Fibroblast of lung (primary cell): ENCODE data around the gene EML1. TPM values are rescaled to one million over a fixed set of nuclear protein-coding genes. Genes with fewer than 3 reads are reported as not detected.

ENCODE experiments used
- DNase-seq, 2 donors: peaks; one replicate each; pipeline versions ENCODE4 v3.0.0 to v3.0.0-alpha.2; 2010; ENCODE audit warnings: low read depth in 2 of 2
- H2AFZ ChIP-seq: 2 replicates; pipeline ENCODE4 v1.5.1; 2012; ENCODE audit warnings: low read length, control low read depth, inconsistent platforms
- H3K27ac ChIP-seq: 2 replicates; pipeline ENCODE4 v1.5.1; 2011; ENCODE audit warnings: low read length, control low read depth; ENCODE audit not compliant: insufficient read depth
- H3K27me3 ChIP-seq: 2 replicates; pipeline ENCODE4 v1.5.1; 2011; ENCODE audit warnings: mild to moderate bottlenecking, low read length; ENCODE audit not compliant: control insufficient read depth, insufficient read depth
- H3K36me3 ChIP-seq: 2 replicates; pipeline ENCODE4 v1.5.1; 2011; ENCODE audit warnings: low read length; ENCODE audit not compliant: control insufficient read depth, insufficient read depth
- H3K4me1 ChIP-seq: 2 replicates; pipeline ENCODE4 v1.5.1; 2011; ENCODE audit warnings: low read length; ENCODE audit not compliant: control insufficient read depth, insufficient read depth; ENCODE audit errors: extremely low read depth
- H3K4me2 ChIP-seq: 2 replicates; pipeline ENCODE4 v1.5.1; 2011; ENCODE audit warnings: low read length, control low read depth; ENCODE audit not compliant: insufficient read depth; ENCODE audit errors: extremely low read depth
- H3K4me3 ChIP-seq, 4 experiments: fragments of 200-600 bp in 1 of 4; sonication (generic) in 1 of 4; replicated peaks in 1 of 4; 2 replicates each; pipeline ENCODE4 v1.5.1; 2011 to 2016; ENCODE audit warnings: low read length in 4 of 4, low read depth in 3 of 4, mild to moderate bottlenecking in 3 of 4, control low read depth in 2 of 4, inconsistent platforms in 1 of 4, mixed read lengths in 1 of 4; ENCODE audit not compliant: insufficient read depth in 1 of 4; ENCODE audit errors: control extremely low read depth in 1 of 4
- H3K79me2 ChIP-seq: 2 replicates; pipeline ENCODE4 v1.5.1; 2012; ENCODE audit warnings: mild to moderate bottlenecking, low read length, inconsistent platforms; ENCODE audit not compliant: control insufficient read depth, insufficient read depth
- H3K9ac ChIP-seq: 2 replicates; pipeline ENCODE4 v1.5.1; 2011; ENCODE audit warnings: mild to moderate bottlenecking, low read length, control low read depth; ENCODE audit not compliant: insufficient read depth
- H3K9me3 ChIP-seq: 2 replicates; pipeline ENCODE4 v1.5.1; 2012; ENCODE audit warnings: low read depth, low read length; ENCODE audit not compliant: control insufficient read depth, insufficient read depth
- H4K20me1 ChIP-seq: 2 replicates; pipeline ENCODE4 v1.5.1; 2011; ENCODE audit warnings: low read length; ENCODE audit not compliant: control insufficient read depth, insufficient read depth; ENCODE audit errors: extremely low read depth
- CTCF ChIP-seq, 2 donors: IDR thresholded peaks in 1 of 2; conservative IDR thresholded peaks in 1 of 2; 1 replicate in 1 of 2; 2 replicates in 1 of 2; pipeline ENCODE4 v1.5.1; 2011 to 2012; ENCODE audit warnings: low read length in 2 of 2, control low read depth in 1 of 2, inconsistent platforms in 1 of 2, low read depth in 1 of 2, mild to moderate bottlenecking in 1 of 2
- EZH2 ChIP-seq: IDR thresholded peaks from 2 replicates; pipeline ENCODE4 v1.5.1; 2012; ENCODE audit warnings: low read length, control low read depth, mild to moderate bottlenecking; ENCODE audit errors: missing control alignments
- polyA plus RNA-seq, 2 donors: library from polyadenylated mRNA; depleted of rRNA in 1 of 2; stranded (reverse) in 1 of 2; unstranded in 1 of 2; fragments of >200 nt; gene quantifications; 2 replicates each; pipeline ENCODE4 v1.2.1, GENCODE V29; 2011 to 2012; ENCODE audit warnings: missing spikeins in 1 of 2
- total RNA-seq: library from RNA; depleted of rRNA; stranded (reverse); fragments of >200 nt; gene quantifications from 2 replicates; pipeline ENCODE4 v1.2.1, GENCODE V29; 2014

The EML1 gene
- total and polyA plus RNA-seq, 2 donors (not counting 1 experiment from before 2014, with no cell fraction given): 22.4 to 74.5 TPM

GRCh38 chr14:99758121-99758821, 34.9 kb upstream of the EML1 start:
- TF ChIP-seq CTCF (conservative IDR thresholded peaks at IDR 0.05 in 1 of 2, IDR thresholded peaks at IDR 0.05 in 1 of 2; ENCODE audit: low read depth in 1 of 2, low read length in 2 of 2) (no peak), EZH2 (no peak)
- no peak overlapping the region for H2AFZ ChIP-seq

GRCh38 chr14:99758872-99759545, 34.2 kb upstream of the EML1 start:
- DNase-seq: no peak
- Histone ChIP-seq H4K20me1 (no peaks in the 10 kb centered on the region), H3K27ac (peak overlapping the region; percentile 83), H2AFZ (no peak overlapping the region), H3K27me3 (no peaks in the 10 kb centered on the region), H3K9me3 (no peaks in the 10 kb centered on the region), H3K4me1 (peaks cover 30% of the 10 kb centered on the region), H3K4me3 (no peak overlapping the region), H3K36me3 (no peaks in the 10 kb centered on the region), H3K4me2 (peak overlapping the region; percentile 16), H3K79me2 (no peaks in the 10 kb centered on the region), H3K9ac (no peak overlapping the region)
- TF ChIP-seq EZH2 (no peak), CTCF (conservative IDR thresholded peaks at IDR 0.05 in 1 of 2, IDR thresholded peaks at IDR 0.05 in 1 of 2; ENCODE audit: low read depth in 1 of 2, low read length in 2 of 2) (no peak)

More at GRCh38 chr14:99758121-99758821, 34.9 kb upstream of the EML1 start:
- H3K79me2 ChIP-seq: no peaks in the 10 kb centered on the region
- peak; percentile 93 to 97 for DNase-seq
- H3K9me3 ChIP-seq: no peaks in the 10 kb centered on the region
- H3K4me3 ChIP-seq: no peak overlapping the region
- H3K9ac ChIP-seq: no peak overlapping the region
- H3K4me2 ChIP-seq: peak overlapping the region; percentile 16
- H4K20me1 ChIP-seq: no peaks in the 10 kb centered on the region
- H3K27me3 ChIP-seq: no peaks in the 10 kb centered on the region
- no peaks in the 10 kb centered on the region for H3K36me3 ChIP-seq
- peaks cover 36% of the 10 kb centered on the region for H3K4me1 ChIP-seq
- H3K27ac ChIP-seq: peak overlapping the region; percentile 83

GRCh38 chr14:99759546-99759925, 33.7 kb upstream of the EML1 start:
- Histone ChIP-seq H2AFZ (no peak overlapping the region), H3K4me3 (no peak overlapping the region), H3K4me1 (peaks cover 26% of the 10 kb centered on the region), H3K27ac (no peak overlapping the region), H3K9me3 (no peaks in the 10 kb centered on the region), H3K27me3 (no peaks in the 10 kb centered on the region), H3K36me3 (no peaks in the 10 kb centered on the region), H4K20me1 (no peaks in the 10 kb centered on the region), H3K9ac (no peak overlapping the region), H3K4me2 (no peak overlapping the region), H3K79me2 (no peaks in the 10 kb centered on the region)
- TF ChIP-seq EZH2 (no peak), CTCF (conservative IDR thresholded peaks at IDR 0.05 in 1 of 2, IDR thresholded peaks at IDR 0.05 in 1 of 2; ENCODE audit: low read depth in 1 of 2, low read length in 2 of 2) (no peak)
- DNase-seq: no peak
